OCI-LY1 (cell line): ENCODE measurements around the gene SLCO2A1.

Experiments
- H2AFZ ChIP-seq: fragments of 200-600 bp; sonication (generic), shearing (Covaris generic); 2 replicates; pipeline ENCODE4 v1.6.0; 2014; ENCODE audit warnings: antibody characterized with exemption, mild to moderate bottlenecking, low read length
- H3F3A ChIP-seq: fragments of 200-600 bp; sonication (generic), shearing (Covaris generic); 2 replicates; pipeline ENCODE4 v1.6.0; 2014; ENCODE audit warnings: mild to moderate bottlenecking, antibody characterized with exemption, low read length, moderate library complexity; ENCODE audit not compliant: insufficient read depth
- H3K27ac ChIP-seq: fragments of 200-600 bp; sonication (generic); 2 replicates; pipeline ENCODE4 v1.5.1; 2014; ENCODE audit warnings: low read length, mixed run types, mild to moderate bottlenecking, low read depth; ENCODE audit not compliant: poor library complexity, severe bottlenecking
- H3K27me3 ChIP-seq: fragments of 200-600 bp; sonication (generic); 2 replicates; pipeline ENCODE4 v1.6.0; 2014; ENCODE audit warnings: antibody characterized with exemption, mild to moderate bottlenecking, low read length, moderate library complexity; ENCODE audit not compliant: insufficient read depth
- H3K36me3 ChIP-seq: fragments of 200-600 bp; sonication (generic); 2 replicates; pipeline ENCODE4 v1.6.1; 2014; ENCODE audit warnings: mild to moderate bottlenecking, antibody characterized with exemption, low read length, moderate library complexity, mixed read lengths; ENCODE audit not compliant: insufficient read depth
- H3K4me1 ChIP-seq: fragments of 200-600 bp; sonication (generic); 2 replicates; pipeline ENCODE4 v1.5.1; 2014; ENCODE audit warnings: mild to moderate bottlenecking, low read length, moderate library complexity; ENCODE audit not compliant: insufficient read depth, severe bottlenecking
- H3K4me2 ChIP-seq: fragments of 200-600 bp; sonication (generic), shearing (Covaris generic); 2 replicates; pipeline ENCODE4 v1.6.1; 2014; ENCODE audit warnings: low read length
- H3K4me3 ChIP-seq: fragments of 200-600 bp; sonication (generic); 2 replicates; pipeline ENCODE4 v1.5.1; 2014; ENCODE audit warnings: low read length, low read depth, mild to moderate bottlenecking, mixed read lengths; ENCODE audit not compliant: poor library complexity, severe bottlenecking
- H3K79me2 ChIP-seq: fragments of 200-600 bp; shearing (Covaris generic); 2 replicates; pipeline ENCODE4 v1.6.1; 2016; ENCODE audit warnings: mixed run types, low read length, mixed read lengths; ENCODE audit not compliant: insufficient read depth
- H3K9ac ChIP-seq: fragments of 200-600 bp; sonication (generic), shearing (Covaris generic); 2 replicates; pipeline ENCODE4 v1.6.1; 2014; ENCODE audit warnings: mild to moderate bottlenecking, low read length, mixed read lengths
- H3K9me2 ChIP-seq: fragments of 200-600 bp; sonication (generic), shearing (Covaris generic); 2 replicates; pipeline ENCODE4 v1.6.1; 2014; ENCODE audit warnings: low read depth, mild to moderate bottlenecking, low read length, mixed read lengths
- H3K9me3 ChIP-seq: fragments of 200-600 bp; shearing (Covaris generic); 2 replicates; pipeline ENCODE4 v1.6.1; 2014; ENCODE audit warnings: low read length, mixed read lengths
- H4K20me1 ChIP-seq: fragments of 200-600 bp; sonication (generic), shearing (Covaris generic); 2 replicates; pipeline ENCODE4 v1.6.0; 2016; ENCODE audit warnings: mild to moderate bottlenecking, low read length; ENCODE audit not compliant: insufficient read depth
- CTCF ChIP-seq: fragments of 200-600 bp; sonication (generic), shearing (Covaris generic); IDR thresholded peaks from 2 replicates; pipeline ENCODE4 v1.5.1; 2017; ENCODE audit warnings: mild to moderate bottlenecking, antibody characterized with exemption, low read length, moderate library complexity, mixed read lengths
- EZH2 ChIP-seq: fragments of 200-600 bp; sonication (generic), shearing (Covaris generic); IDR thresholded peaks from 2 replicates; pipeline ENCODE4 v1.8.0; 2017; ENCODE audit warnings: borderline replicate concordance, mixed run types, mild to moderate bottlenecking, antibody characterized with exemption, low read length, moderate library complexity, mixed read lengths

Gene SLCO2A1

GRCh38 chr3:133963657-133964396 lies 65.9 kb downstream of the SLCO2A1 start:
- Histone ChIP-seq H3K27me3 (no peaks in the 10 kb centered on the region; the same call in 1 of the 2 replicates), H3K27ac (no peak overlapping the region), H4K20me1 (no peaks in the 10 kb centered on the region), H3K4me1 (no peaks in the 10 kb centered on the region), H3K36me3 (no peaks in the 10 kb centered on the region), H3K9me3 (no peaks in the 10 kb centered on the region), H3K4me2 (no peak overlapping the region), H3F3A (no peaks in the 10 kb centered on the region), H3K9me2 (no peaks in the 10 kb centered on the region), H2AFZ (no peak overlapping the region), H3K79me2 (no peaks in the 10 kb centered on the region), H3K9ac (no peak overlapping the region), H3K4me3 (no peak overlapping the region)
- TF ChIP-seq CTCF (no peak), EZH2 (no peak)

GRCh38 chr3:133962849-133963248 lies 66.9 kb downstream of the SLCO2A1 start:
- H3K36me3 ChIP-seq = no peaks in the 10 kb centered on the region
- no peak overlapping the region for H3K27ac ChIP-seq
- H3K4me2 ChIP-seq = no peak overlapping the region
- H3F3A ChIP-seq = no peaks in the 10 kb centered on the region
- TF ChIP-seq CTCF (no peak), EZH2 (no peak)
- H3K9me3 ChIP-seq = no peaks in the 10 kb centered on the region
- no peak overlapping the region for H3K4me3 ChIP-seq
- H3K9me2 ChIP-seq = no peaks in the 10 kb centered on the region
- no peaks in the 10 kb centered on the region for H4K20me1 ChIP-seq
- no peaks in the 10 kb centered on the region for H3K4me1 ChIP-seq
- H3K79me2 ChIP-seq = no peaks in the 10 kb centered on the region
- no peak overlapping the region for H2AFZ ChIP-seq
- no peak overlapping the region for H3K9ac ChIP-seq
- no peaks in the 10 kb centered on the region; the same call in 1 of the 2 replicates for H3K27me3 ChIP-seq

- Histone ChIP-seq H3F3A (no peaks in the 10 kb centered on the region), H3K79me2 (no peaks in the 10 kb centered on the region)
- TF ChIP-seq EZH2 (no peak), CTCF (no peak)
Observed at GRCh38 chr3:133958071-133958805, 71.5 kb downstream of the SLCO2A1 start.

More at GRCh38 chr3:133958071-133958805, 71.5 kb downstream of the SLCO2A1 start:
- no peaks in the 10 kb centered on the region for H3K27me3 ChIP-seq
- H2AFZ ChIP-seq = no peak overlapping the region
- H3K36me3 ChIP-seq = no peaks in the 10 kb centered on the region
- H3K4me2 ChIP-seq = no peak overlapping the region
- no peaks in the 10 kb centered on the region for H4K20me1 ChIP-seq
- H3K9me3 ChIP-seq = no peaks in the 10 kb centered on the region
- H3K9ac ChIP-seq = no peak overlapping the region
- H3K27ac ChIP-seq = no peak overlapping the region
- H3K4me1 ChIP-seq = no peaks in the 10 kb centered on the region
- H3K9me2 ChIP-seq = no peaks in the 10 kb centered on the region
- H3K4me3 ChIP-seq = no peak overlapping the region
